ENCODE results near the gene FTCD. TPM values are rescaled to one million over a fixed set of nuclear protein-coding genes. Genes with fewer than 3 reads are reported as not detected.
"Not testable (repeated sequence)": the region's sequence is repeated elsewhere in the genome, so short reads cannot be mapped to it uniquely, and the experiment has no call there.

Gene FTCD, protein sequence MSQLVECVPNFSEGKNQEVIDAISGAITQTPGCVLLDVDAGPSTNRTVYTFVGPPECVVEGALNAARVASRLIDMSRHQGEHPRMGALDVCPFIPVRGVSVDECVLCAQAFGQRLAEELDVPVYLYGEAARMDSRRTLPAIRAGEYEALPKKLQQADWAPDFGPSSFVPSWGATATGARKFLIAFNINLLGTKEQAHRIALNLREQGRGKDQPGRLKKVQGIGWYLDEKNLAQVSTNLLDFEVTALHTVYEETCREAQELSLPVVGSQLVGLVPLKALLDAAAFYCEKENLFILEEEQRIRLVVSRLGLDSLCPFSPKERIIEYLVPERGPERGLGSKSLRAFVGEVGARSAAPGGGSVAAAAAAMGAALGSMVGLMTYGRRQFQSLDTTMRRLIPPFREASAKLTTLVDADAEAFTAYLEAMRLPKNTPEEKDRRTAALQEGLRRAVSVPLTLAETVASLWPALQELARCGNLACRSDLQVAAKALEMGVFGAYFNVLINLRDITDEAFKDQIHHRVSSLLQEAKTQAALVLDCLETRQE
- not detected in 2 replicates for total RNA-seq (2012; rRNA removed)

- H3K4me2 ChIP-seq (ENCODE audit: low read length), result no peak within 1 kb of the TSS
- peaks cover 4% of the 10 kb centered on the region for H3K36me3 ChIP-seq (ENCODE audit: insufficient read depth, low read length)
- peaks cover 13% of the 10 kb centered on the region for H3K4me1 ChIP-seq (ENCODE audit: control insufficient read depth, insufficient read depth, low read length)
- H3K9ac ChIP-seq (ENCODE audit: low read depth, low read length), result no peak within 1 kb of the TSS
- no peaks in the 10 kb centered on the region for H3K9me3 ChIP-seq (replicated peaks; ENCODE audit: low read length)
- no peak within 1 kb of the TSS for H3K4me3 ChIP-seq (ENCODE audit: low read length)
- no peaks in the 10 kb centered on the region for H3K27me3 ChIP-seq (ENCODE audit: control insufficient read depth, insufficient read depth, low read length)
Observed at GRCh38 chr21:46155514-46156377, at the start of gene FTCD. TSS of gene FTCD (minus strand) at chr21:46155579. CDS start at chr21:46155523, 56 bp downstream.

DNA sequence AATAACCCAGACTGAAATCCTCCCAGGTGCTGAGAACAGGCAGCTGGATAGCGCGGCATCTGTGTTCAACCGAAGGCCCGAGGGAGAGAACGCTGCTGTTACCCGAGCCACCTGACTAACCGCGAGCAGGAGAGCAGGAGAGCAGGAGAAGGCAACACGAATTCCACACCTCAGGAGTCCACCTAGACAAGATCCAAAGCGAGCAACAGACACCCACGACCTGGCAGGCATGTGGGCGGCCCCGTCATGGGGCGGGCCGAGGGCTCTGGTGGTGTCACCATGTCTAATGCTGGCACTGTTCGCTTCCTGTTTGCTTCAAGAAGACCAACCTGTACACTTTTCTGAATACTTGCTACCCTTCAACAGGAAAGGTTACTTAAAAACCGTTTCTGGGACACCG, 49.8 kb upstream of the FTCD start:
- Histone ChIP-seq H3K27me3 (ENCODE audit: control insufficient read depth, insufficient read depth, low read length) (no peaks in the 10 kb centered on the region), H3K36me3 (ENCODE audit: insufficient read depth, low read length) (peaks cover 71% of the 10 kb centered on the region), H3K9ac (ENCODE audit: low read depth, low read length) (no peak overlapping the region), H3K9me3 (replicated peaks; ENCODE audit: low read length) (no peaks in the 10 kb centered on the region), H3K4me3 (ENCODE audit: low read length) (no peak overlapping the region), H3K4me1 (ENCODE audit: control insufficient read depth, insufficient read depth, low read length) (no peaks in the 10 kb centered on the region), H3K4me2 (ENCODE audit: low read length) (no peak overlapping the region)

DNA sequence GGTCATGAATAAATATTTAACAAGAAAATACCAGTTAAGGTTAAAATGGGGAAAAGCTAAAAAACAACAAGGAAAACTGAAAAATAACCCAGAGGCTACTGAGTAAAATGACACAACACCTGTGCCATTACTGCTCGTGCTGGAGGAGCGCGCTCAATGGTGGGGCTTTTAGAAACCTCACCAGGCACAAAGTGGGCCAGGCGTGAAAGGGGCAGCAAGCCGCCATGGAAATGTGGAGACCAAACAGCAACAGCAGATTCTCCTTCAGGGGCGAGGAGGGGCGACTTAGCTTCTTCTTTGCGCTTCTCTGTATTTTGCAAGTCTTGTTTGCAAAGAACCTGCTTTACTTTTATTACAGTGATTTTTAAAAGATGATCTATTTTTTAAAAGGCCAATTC, 47.8 kb upstream of the FTCD start:
- H3K9me3 ChIP-seq (replicated peaks; ENCODE audit: low read length), result no peaks in the 10 kb centered on the region
- no peaks in the 10 kb centered on the region for H3K4me1 ChIP-seq (ENCODE audit: control insufficient read depth, insufficient read depth, low read length)
- H3K36me3 ChIP-seq (ENCODE audit: insufficient read depth, low read length), result peaks cover 64% of the 10 kb centered on the region
- H3K4me3 ChIP-seq (ENCODE audit: low read length), result no peak overlapping the region
- H3K9ac ChIP-seq (ENCODE audit: low read depth, low read length), result no peak overlapping the region
- H3K4me2 ChIP-seq (ENCODE audit: low read length), result no peak overlapping the region
- H3K27me3 ChIP-seq (ENCODE audit: control insufficient read depth, insufficient read depth, low read length), result no peaks in the 10 kb centered on the region

DNA sequence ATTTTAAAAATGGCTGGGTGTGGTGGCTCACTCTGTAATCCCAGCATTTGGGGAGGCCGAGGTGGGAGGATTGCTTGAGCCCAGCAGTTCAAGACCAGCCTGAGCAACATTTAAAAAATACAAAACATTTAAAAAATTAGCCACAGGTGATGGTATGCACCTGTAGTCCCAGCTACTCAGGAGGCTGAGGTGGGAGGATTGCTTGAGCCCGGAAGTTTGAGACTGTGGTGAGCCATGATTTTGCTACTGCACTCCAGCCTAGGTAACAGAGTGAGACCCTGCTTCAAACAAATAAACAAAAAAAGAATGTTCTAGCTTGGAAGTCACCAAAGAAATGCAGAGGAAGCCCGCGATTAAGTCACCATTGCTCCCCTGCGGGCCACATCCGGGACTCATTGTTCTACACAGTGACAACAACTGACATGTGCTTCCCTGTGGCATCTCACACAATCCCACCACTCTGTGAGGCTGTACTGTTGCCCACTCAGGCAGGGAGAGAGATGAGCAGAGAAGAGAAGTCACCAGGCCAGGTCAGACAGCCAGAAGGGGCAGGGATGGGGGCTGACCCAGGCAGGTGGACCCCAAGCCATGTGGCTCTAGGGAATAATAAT, 47.3 kb upstream of the FTCD start:
- Histone ChIP-seq H3K4me3 (ENCODE audit: low read length) (no peak overlapping the region), H3K4me2 (ENCODE audit: low read length) (no peak overlapping the region), H3K9ac (ENCODE audit: low read depth, low read length) (no peak overlapping the region), H3K27me3 (ENCODE audit: control insufficient read depth, insufficient read depth, low read length) (no peaks in the 10 kb centered on the region), H3K4me1 (ENCODE audit: control insufficient read depth, insufficient read depth, low read length) (no peaks in the 10 kb centered on the region), H3K36me3 (ENCODE audit: insufficient read depth, low read length) (peaks cover 59% of the 10 kb centered on the region), H3K9me3 (replicated peaks; ENCODE audit: low read length) (no peaks in the 10 kb centered on the region)

GRCh38 chr21:46200877-46201803, 45.8 kb upstream of the FTCD start:
- H3K4me2 ChIP-seq (ENCODE audit: low read length); H3K27me3 ChIP-seq (ENCODE audit: control insufficient read depth, insufficient read depth, low read length); H3K9me3 ChIP-seq (replicated peaks; ENCODE audit: low read length); H3K4me3 ChIP-seq (ENCODE audit: low read length); H3K9ac ChIP-seq (ENCODE audit: low read depth, low read length); H3K4me1 ChIP-seq (ENCODE audit: control insufficient read depth, insufficient read depth, low read length): not testable (repeated sequence)
- H3K36me3 ChIP-seq (ENCODE audit: insufficient read depth, low read length), result peaks cover 60% of the 10 kb centered on the region

GRCh38 chr21:46199436-46200373, 44.3 kb upstream of the FTCD start:
- Histone ChIP-seq H3K36me3 (ENCODE audit: insufficient read depth, low read length) (peaks cover 60% of the 10 kb centered on the region), H3K4me2 (ENCODE audit: low read length) (no peak overlapping the region), H3K27me3 (ENCODE audit: control insufficient read depth, insufficient read depth, low read length) (no peaks in the 10 kb centered on the region), H3K9me3 (replicated peaks; ENCODE audit: low read length) (no peaks in the 10 kb centered on the region), H3K4me1 (ENCODE audit: control insufficient read depth, insufficient read depth, low read length) (no peaks in the 10 kb centered on the region), H3K4me3 (ENCODE audit: low read length) (no peak overlapping the region), H3K9ac (ENCODE audit: low read depth, low read length) (no peak overlapping the region)

DNA sequence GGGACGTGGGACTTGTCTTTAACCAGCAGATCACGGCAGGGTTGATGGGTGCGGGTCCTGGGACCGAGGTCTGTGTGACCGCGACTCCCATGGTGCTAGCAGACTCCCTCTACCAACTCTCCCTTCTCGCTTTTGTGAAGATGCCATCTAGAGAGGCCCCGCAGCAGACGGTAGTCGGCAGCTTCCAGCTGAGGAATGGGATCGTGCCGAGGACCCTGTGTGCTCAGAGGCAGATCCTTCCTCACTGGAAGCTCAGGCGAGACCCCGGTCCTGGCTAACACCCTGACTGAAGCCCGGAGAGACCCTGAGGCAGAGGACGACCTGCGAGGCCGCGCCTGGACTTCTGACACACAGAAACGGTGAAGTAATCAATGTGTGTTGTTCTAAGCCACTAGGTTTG, 41.4 kb upstream of the FTCD start:
- Histone ChIP-seq H3K4me1 (ENCODE audit: control insufficient read depth, insufficient read depth, low read length) (peaks cover under 1% of the 10 kb centered on the region), H3K36me3 (ENCODE audit: insufficient read depth, low read length) (peaks cover 62% of the 10 kb centered on the region), H3K9me3 (replicated peaks; ENCODE audit: low read length) (no peaks in the 10 kb centered on the region), H3K4me3 (ENCODE audit: low read length) (no peak overlapping the region), H3K9ac (ENCODE audit: low read depth, low read length) (no peak overlapping the region), H3K27me3 (ENCODE audit: control insufficient read depth, insufficient read depth, low read length) (no peaks in the 10 kb centered on the region), H3K4me2 (ENCODE audit: low read length) (no peak overlapping the region)

DNA sequence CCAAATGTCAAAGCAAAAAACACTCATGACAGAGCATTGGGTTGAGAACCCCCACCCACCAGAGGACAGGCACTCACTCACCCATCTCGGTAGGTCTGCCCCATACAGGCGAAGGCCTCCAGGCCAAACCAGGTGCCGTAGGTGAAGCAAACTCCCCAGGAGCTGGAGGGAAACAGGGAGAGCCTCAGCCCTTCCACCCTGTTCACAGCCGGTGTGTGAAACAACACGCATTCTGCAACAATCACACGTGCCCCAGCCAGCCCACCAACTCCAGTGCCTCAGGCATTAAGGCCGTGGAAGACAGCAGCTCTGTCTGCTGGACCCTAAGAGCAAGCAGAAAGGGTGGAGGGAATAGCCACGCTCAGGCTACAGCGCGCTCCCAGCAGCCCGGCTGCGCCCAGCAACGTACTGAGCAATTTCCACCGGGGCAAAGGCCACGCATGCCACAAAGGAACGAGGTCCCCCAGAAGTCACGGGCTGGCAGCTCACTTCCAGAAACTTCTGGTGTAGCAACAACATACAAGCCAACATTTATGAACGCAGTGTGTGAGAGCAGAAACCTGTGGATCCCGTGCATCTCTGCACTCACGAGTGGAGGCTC, 40.3 kb upstream of the FTCD start:
- H3K4me1 ChIP-seq (ENCODE audit: control insufficient read depth, insufficient read depth, low read length), result peaks cover 11% of the 10 kb centered on the region
- no peak overlapping the region for H3K4me3 ChIP-seq (ENCODE audit: low read length)
- no peaks in the 10 kb centered on the region for H3K9me3 ChIP-seq (replicated peaks; ENCODE audit: low read length)
- H3K9ac ChIP-seq (ENCODE audit: low read depth, low read length), result no peak overlapping the region
- peaks cover 64% of the 10 kb centered on the region for H3K36me3 ChIP-seq (ENCODE audit: insufficient read depth, low read length)
- H3K4me2 ChIP-seq (ENCODE audit: low read length), result no peak overlapping the region
- no peaks in the 10 kb centered on the region for H3K27me3 ChIP-seq (ENCODE audit: control insufficient read depth, insufficient read depth, low read length)

DNA sequence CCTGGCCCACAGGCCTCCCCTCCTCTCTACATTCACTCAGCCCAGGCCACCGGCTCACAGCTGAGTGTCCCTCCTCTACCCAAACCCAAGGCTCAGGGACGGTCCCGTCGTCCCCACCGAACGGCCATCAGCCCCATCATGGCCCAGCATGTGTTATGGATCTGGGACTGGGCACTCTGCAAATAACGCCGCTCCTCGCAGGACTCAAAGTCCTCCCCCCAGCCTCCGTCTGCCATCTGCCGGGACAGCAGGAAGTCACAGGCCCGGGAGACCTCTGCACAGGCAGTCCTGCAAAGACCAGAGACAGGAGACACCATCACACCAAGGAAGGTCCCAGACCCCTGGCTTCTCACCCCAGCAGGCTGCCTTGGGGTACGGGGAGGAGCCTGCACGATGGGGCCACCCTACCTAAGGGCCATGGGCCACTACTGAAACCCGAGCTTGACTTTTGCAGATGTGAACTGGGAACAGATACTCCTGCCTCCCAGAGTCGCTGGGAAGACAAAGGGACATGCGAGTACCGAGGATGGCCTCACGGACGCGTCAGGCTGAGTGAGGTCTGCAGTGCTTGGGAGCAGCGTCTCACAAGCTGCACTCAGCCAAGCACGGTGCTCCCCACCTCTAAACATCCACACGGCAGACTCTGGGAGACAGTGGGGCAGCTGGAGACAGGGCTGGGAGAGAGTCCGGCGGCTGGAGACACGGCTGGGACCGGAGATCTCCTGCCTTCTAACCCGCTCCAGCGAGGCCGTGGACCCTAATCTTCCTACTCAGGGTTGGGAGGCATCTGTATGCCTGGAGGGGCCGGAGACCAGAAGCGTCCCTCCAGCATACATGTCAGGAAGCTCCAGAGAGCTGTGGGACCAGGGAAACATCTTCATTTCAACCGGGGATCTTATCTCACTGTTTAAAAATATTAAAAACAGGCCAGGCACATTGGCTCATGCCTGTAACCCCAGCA, 39.3 kb upstream of the FTCD start:
- H3K36me3 ChIP-seq (ENCODE audit: insufficient read depth, low read length), result peaks cover 63% of the 10 kb centered on the region

More for the DNA sequence above, 39.3 kb upstream of the FTCD start:
- Histone ChIP-seq H3K27me3 (ENCODE audit: control insufficient read depth, insufficient read depth, low read length) (no peaks in the 10 kb centered on the region), H3K4me2 (ENCODE audit: low read length) (no peak overlapping the region), H3K9ac (ENCODE audit: low read depth, low read length) (no peak overlapping the region), H3K9me3 (replicated peaks; ENCODE audit: low read length) (no peaks in the 10 kb centered on the region), H3K4me1 (ENCODE audit: control insufficient read depth, insufficient read depth, low read length) (peaks cover 18% of the 10 kb centered on the region), H3K4me3 (ENCODE audit: low read length) (no peak overlapping the region)

All from skeletal muscle satellite cell (primary cell).